ENCODE data around the gene SLC27A2.

SLC27A2 gene

GRCh38 chr15:50182219-50183013 is 420 bp downstream of the SLC27A2 start:
- in situ Hi-C loops (cut with MboI; ENCODE audit: low sequenced_read_pairs, unreplicated experiment), result loop anchor here (10.0 kb wide), 1 partner anchor 122 kb away; no protein-coding TSS in a partner anchor
- TF ChIP-seq, protein P1, sequence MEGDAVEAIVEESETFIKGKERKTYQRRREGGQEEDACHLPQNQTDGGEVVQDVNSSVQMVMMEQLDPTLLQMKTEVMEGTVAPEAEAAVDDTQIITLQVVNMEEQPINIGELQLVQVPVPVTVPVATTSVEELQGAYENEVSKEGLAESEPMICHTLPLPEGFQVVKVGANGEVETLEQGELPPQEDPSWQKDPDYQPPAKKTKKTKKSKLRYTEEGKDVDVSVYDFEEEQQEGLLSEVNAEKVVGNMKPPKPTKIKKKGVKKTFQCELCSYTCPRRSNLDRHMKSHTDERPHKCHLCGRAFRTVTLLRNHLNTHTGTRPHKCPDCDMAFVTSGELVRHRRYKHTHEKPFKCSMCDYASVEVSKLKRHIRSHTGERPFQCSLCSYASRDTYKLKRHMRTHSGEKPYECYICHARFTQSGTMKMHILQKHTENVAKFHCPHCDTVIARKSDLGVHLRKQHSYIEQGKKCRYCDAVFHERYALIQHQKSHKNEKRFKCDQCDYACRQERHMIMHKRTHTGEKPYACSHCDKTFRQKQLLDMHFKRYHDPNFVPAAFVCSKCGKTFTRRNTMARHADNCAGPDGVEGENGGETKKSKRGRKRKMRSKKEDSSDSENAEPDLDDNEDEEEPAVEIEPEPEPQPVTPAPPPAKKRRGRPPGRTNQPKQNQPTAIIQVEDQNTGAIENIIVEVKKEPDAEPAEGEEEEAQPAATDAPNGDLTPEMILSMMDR (IDR thresholded peaks at IDR 0.05; ENCODE audit: borderline replicate concordance, control extremely low read depth, extremely low read depth, insufficient read depth, missing control alignments), result no peak
- peak; percentile 80 for DNase-seq (ENCODE audit: low spot score)

DNA sequence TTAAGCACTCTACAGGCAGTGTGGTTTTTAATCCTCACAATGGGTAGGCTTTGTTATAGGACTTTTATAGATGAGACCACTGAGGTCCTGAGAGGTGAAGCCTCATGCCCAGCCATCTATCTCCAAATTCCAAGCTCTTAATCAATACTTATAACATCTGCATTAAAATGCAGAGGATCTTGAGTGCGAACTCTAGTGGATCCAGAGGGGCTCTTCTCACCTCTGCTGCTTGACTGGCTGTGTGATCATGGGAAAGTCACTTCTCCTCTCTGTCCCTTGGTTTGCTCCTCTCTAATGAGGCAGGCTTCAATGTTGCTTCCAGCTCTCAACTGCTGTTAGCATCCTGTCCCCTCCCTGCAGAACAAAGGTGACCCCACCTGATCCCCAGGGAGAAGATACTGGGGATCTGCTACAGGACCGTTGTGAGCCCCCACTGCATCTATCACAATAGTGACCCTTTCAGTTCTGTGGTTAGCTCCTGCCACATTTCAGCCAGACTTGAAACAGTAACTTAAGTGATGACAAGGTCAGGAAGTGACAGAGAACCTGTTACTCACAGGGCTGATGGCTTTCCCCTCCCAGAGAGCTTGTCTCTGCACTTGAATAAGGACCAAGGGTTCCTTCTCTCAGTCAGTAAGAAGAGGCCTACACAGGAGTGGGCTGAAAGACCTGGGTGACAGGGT is 1.3 kb downstream of the SLC27A2 start:
- peak; percentile 69 for DNase-seq (ENCODE audit: low spot score)
- in situ Hi-C loops (cut with MboI; ENCODE audit: low sequenced_read_pairs, unreplicated experiment), result loop anchor here (10.0 kb wide), 1 partner anchor 122 kb away; no protein-coding TSS in a partner anchor
- TF ChIP-seq, protein P1 (IDR thresholded peaks at IDR 0.05; ENCODE audit: borderline replicate concordance, control extremely low read depth, extremely low read depth, insufficient read depth, missing control alignments), result no peak

DNA sequence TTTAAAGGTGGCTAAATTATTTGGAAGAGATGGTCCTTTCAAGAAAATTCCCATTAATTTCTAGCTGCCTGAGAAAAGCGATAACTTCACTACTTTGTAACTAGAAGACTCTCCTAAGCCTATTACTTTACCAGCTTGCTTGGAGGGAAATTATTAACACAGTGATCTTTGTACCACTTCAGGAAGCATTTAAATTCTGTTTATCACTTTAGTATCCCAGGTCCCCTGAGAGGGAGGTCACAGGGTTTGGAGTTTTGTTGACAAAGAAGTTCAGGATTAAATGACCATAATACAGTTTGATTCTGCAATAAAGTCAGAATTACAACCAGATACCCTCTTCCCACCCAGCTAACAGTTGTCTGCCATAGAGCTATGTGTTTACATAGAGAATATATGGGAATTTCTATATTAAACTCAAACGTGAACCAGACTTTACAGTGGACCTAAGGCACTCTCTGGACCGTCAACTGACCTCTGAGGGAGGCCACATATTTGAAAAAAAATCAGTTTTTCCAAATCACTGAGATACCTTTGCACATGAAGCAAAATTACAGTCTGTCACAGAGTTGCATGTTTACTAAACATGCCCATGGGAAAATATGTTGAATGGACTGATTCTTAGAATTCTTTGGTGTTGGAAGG is 3.0 kb downstream of the SLC27A2 start:
- in situ Hi-C loops (cut with MboI; ENCODE audit: low sequenced_read_pairs, unreplicated experiment), result loop anchor here (10.0 kb wide), 1 partner anchor 120 kb away; no protein-coding TSS in a partner anchor
- TF ChIP-seq, protein P1 (IDR thresholded peaks at IDR 0.05; ENCODE audit: borderline replicate concordance, control extremely low read depth, extremely low read depth, insufficient read depth, missing control alignments), result no peak
- DNase-seq (ENCODE audit: low spot score), result no peak

DNA sequence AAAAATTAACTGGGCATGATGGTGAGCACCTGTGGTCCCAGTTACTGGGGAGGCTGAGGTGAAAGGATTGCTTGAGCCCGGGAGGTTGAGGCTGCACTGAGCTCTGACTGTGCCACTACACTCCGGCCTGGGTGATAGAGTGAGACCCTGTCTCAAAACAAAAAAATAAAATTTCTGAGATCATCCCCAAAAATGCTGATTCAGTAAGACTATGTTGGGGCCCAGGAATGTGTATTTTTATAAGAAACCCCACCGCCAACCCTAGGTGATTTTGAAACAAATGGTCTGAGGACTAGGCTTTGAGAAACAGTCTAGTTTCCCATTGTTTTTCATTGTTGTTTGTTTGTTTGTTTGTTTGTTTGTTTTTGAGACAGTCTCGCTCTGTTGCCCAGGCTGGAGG is 4.1 kb downstream of the SLC27A2 start:
- in situ Hi-C loops (cut with MboI; ENCODE audit: low sequenced_read_pairs, unreplicated experiment), result loop anchor here (10.0 kb wide), 1 partner anchor 119 kb away; no protein-coding TSS in a partner anchor
- DNase-seq (ENCODE audit: low spot score), result no peak
- TF ChIP-seq, protein P1 (IDR thresholded peaks at IDR 0.05; ENCODE audit: borderline replicate concordance, control extremely low read depth, extremely low read depth, insufficient read depth, missing control alignments), result no peak

- TF ChIP-seq, protein P1 (IDR thresholded peaks at IDR 0.05; ENCODE audit: borderline replicate concordance, control extremely low read depth, extremely low read depth, insufficient read depth, missing control alignments), result no peak
- no peak for DNase-seq (ENCODE audit: low spot score)
- in situ Hi-C loops (cut with MboI; ENCODE audit: low sequenced_read_pairs, unreplicated experiment), result loop anchor here (10.0 kb wide), 1 partner anchor 118 kb away; no protein-coding TSS in a partner anchor
These were observed 4.8 kb downstream of the SLC27A2 start for GRCh38 chr15:50186752-50187151.

GRCh38 chr15:50187525-50187924 is 5.5 kb downstream of the SLC27A2 start:
- TF ChIP-seq, protein P1 (IDR thresholded peaks at IDR 0.05; ENCODE audit: borderline replicate concordance, control extremely low read depth, extremely low read depth, insufficient read depth, missing control alignments), result no peak
- DNase-seq (ENCODE audit: low spot score), result no peak
- in situ Hi-C loops (cut with MboI; ENCODE audit: low sequenced_read_pairs, unreplicated experiment), result loop anchor here (10.0 kb wide), 1 partner anchor 117 kb away; no protein-coding TSS in a partner anchor

Data from GM13976 (cell line).